K562 (cell line): ENCODE results near the gene SEMA3C. TPM values are rescaled to one million over a fixed set of nuclear protein-coding genes. Genes with fewer than 3 reads are reported as not detected.
"Not testable (repeated sequence)": the region's sequence is repeated elsewhere in the genome, so short reads cannot be mapped to it uniquely, and the experiment has no call there.

Experiments used
- ATAC-seq: fragments of 200-7000 bp; cut with Tn5 transposase; 3 replicates; pipeline ENCODE4 v1.9.1; 2020; ENCODE audit warnings: moderate library complexity
- BruUV-seq: library from RNA; stranded (reverse); fragments of 400-500 nt; replicated peaks from 2 replicates; lab custom pipeline; 2021; lab: Mats Ljungman, UMichigan
- CTCF ChIA-PET: fragments of 300-600 bp; formaldehyde crosslinking; extraction: SDS; loops from one replicate; lab custom pipeline; 2021; ENCODE audit warnings: low intra/inter-chr PET ratio; lab: Yijun Ruan, JAX
- POLR2A ChIA-PET: fragments of 300-600, 350-650 bp; sonication (Branson Sonifier 250); formaldehyde crosslinking; extraction: SDS; loops from one replicate; lab custom pipeline; 2021; ENCODE audit warnings: antibody characterized with exemption, inconsistent platforms; lab: Yijun Ruan, JAX
- DNase-seq, 4 experiments: peaks; one replicate each; pipeline versions ENCODE4 v3.0.0 to v3.0.0-alpha.2; 2011 to 2018; ENCODE audit warnings: low spot score in 3 of 4, mixed read lengths in 3 of 4; ENCODE audit errors: extremely low read depth in 1 of 4
- FAIRE-seq: peaks from 2 replicates; lab custom pipeline; 2011; peaks lifted over from hg19 to GRCh38; lab: Jason Lieb, UNC
- H2AFZ ChIP-seq: 2 replicates; pipeline ENCODE4 v1.6.0; 2011; ENCODE audit warnings: low read depth, low read length, control low read depth, inconsistent platforms
- H3K27ac ChIP-seq: fragments of 200-600 bp; 3 replicates; pipeline ENCODE4 v1.8.0; 2011; ENCODE audit warnings: low read depth, mild to moderate bottlenecking, control low read depth, inconsistent platforms, low read length, moderate library complexity, mixed read lengths; ENCODE audit errors: extremely low read depth
- H3K27me3 ChIP-seq, 2 experiments: fragments of 300-600 bp in 1 of 2; 2 replicates in 1 of 2; 3 replicates in 1 of 2; pipeline versions ENCODE4 v1.6.0 to v1.8.0; 2011; ENCODE audit warnings: inconsistent platforms in 2 of 2, low read length in 2 of 2, mild to moderate bottlenecking in 1 of 2, mixed read lengths in 1 of 2, moderate library complexity in 1 of 2; ENCODE audit not compliant: control insufficient read depth in 2 of 2, insufficient read depth in 2 of 2
- H3K36me3 ChIP-seq: fragments of 300-600 bp; 3 replicates; pipeline ENCODE4 v1.8.0; 2011; ENCODE audit warnings: mild to moderate bottlenecking, low read length, inconsistent platforms; ENCODE audit not compliant: control insufficient read depth, insufficient read depth
- H3K4me1 ChIP-seq, 2 experiments: fragments of 200-600 bp in 1 of 2; replicated peaks in 1 of 2; 2 replicates in 1 of 2; 3 replicates in 1 of 2; pipeline versions ENCODE4 v1.5.1 to v1.8.0; 2011; ENCODE audit warnings: inconsistent platforms in 2 of 2, low read length in 2 of 2, mild to moderate bottlenecking in 1 of 2, mixed read lengths in 1 of 2, moderate library complexity in 1 of 2; ENCODE audit not compliant: control insufficient read depth in 2 of 2, insufficient read depth in 2 of 2
- H3K4me2 ChIP-seq: 2 replicates; pipeline ENCODE4 v1.6.1; 2011; ENCODE audit warnings: low read length, control low read depth, inconsistent platforms, mixed read lengths; ENCODE audit not compliant: insufficient read depth
- H3K4me3 ChIP-seq: fragments of 200-600 bp; sonication (generic), shearing (Covaris generic); 2 replicates; pipeline ENCODE4 v1.5.1; 2016; ENCODE audit warnings: control low read depth, inconsistent platforms
- H3K79me2 ChIP-seq: fragments of 200-600 bp; 3 replicates; pipeline ENCODE4 v1.8.0; 2011; ENCODE audit warnings: low read length, inconsistent platforms; ENCODE audit not compliant: control insufficient read depth, insufficient read depth
- H3K9ac ChIP-seq, 2 experiments: 2 replicates each; pipeline versions ENCODE4 v1.6.0 to v1.6.1; 2011; ENCODE audit warnings: low read depth in 2 of 2, low read length in 2 of 2, control low read depth in 1 of 2, inconsistent platforms in 1 of 2, mild to moderate bottlenecking in 1 of 2, mixed read lengths in 1 of 2; ENCODE audit not compliant: insufficient read depth in 1 of 2
- H3K9me1 ChIP-seq: one replicate; pipeline ENCODE4 v1.6.0; 2011; ENCODE audit warnings: inconsistent platforms, mild to moderate bottlenecking, low read length, moderate library complexity; ENCODE audit not compliant: control insufficient read depth, insufficient read depth
- H3K9me3 ChIP-seq: replicated peaks from 2 replicates; pipeline ENCODE4 v1.5.1; 2011; ENCODE audit warnings: low read depth, low read length, inconsistent platforms; ENCODE audit not compliant: control insufficient read depth, insufficient read depth
- H4K20me1 ChIP-seq: replicated peaks from 2 replicates; pipeline ENCODE4 v1.6.1; 2011; ENCODE audit warnings: low read length, inconsistent platforms, mixed read lengths; ENCODE audit not compliant: control insufficient read depth, insufficient read depth
- BRCA1 ChIP-seq, 2 experiments: fragments of 450-650 bp in 1 of 2; sonication (generic) in 1 of 2; formaldehyde crosslinking in 1 of 2; IDR thresholded peaks; 2 replicates each; pipeline versions ENCODE4 v1.5.0 to v1.6.1; 2017 to 2020; ENCODE audit warnings: mild to moderate bottlenecking in 1 of 2, missing genetic modification reagents in 1 of 2
- COPS2 ChIP-seq: fragments of 450-650 bp; conservative IDR thresholded peaks from 2 replicates; pipeline ENCODE4 v1.6.1; 2016; ENCODE audit warnings: mild to moderate bottlenecking, moderate library complexity
- GABPB2 ChIP-seq: fragments of 250-450 bp; sonication (Bioruptor Pico); conservative IDR thresholded peaks from 2 replicates; pipeline ENCODE4 v1.5.1; 2021; ENCODE audit warnings: mild to moderate bottlenecking
- KLF13 ChIP-seq: fragments of 450-650 bp; IDR thresholded peaks from 2 replicates; pipeline ENCODE4 v1.6.1; 2016; ENCODE audit warnings: missing genetic modification characterization, low read depth, mild to moderate bottlenecking, missing compliant biosample characterization, moderate library complexity, borderline replicate concordance
- LCOR ChIP-seq: sonication (generic); formaldehyde crosslinking; IDR thresholded peaks from 2 replicates; pipeline ENCODE4 v1.8.0; 2022; ENCODE audit warnings: mild to moderate bottlenecking, missing genetic modification reagents
- MEIS2 ChIP-seq: fragments of 450-650 bp; IDR thresholded peaks from 2 replicates; pipeline ENCODE4 v1.6.1; 2014; ENCODE audit warnings: mild to moderate bottlenecking; ENCODE audit not compliant: partially characterized antibody
- NFYB ChIP-seq: IDR thresholded peaks from 2 replicates; pipeline ENCODE4 v1.6.1; 2011; ENCODE audit warnings: mild to moderate bottlenecking, moderate library complexity; ENCODE audit not compliant: insufficient read length; ENCODE audit errors: extremely low read depth
- RBM39 ChIP-seq: fragments of 200-400 bp; formaldehyde crosslinking; optimal IDR thresholded peaks from 2 replicates; pipeline ENCODE3; 2018; ENCODE audit warnings: low read depth, low read length
- WGBS: fragments of 100-300 bp; shearing (Covaris generic); methylation state at CpG from one replicate; pipeline ENCODE4 v1.1.6; 2016; ENCODE audit warnings: low coverage, mixed read lengths; ENCODE audit not compliant: insufficient coverage; ENCODE audit errors: missing lambda C conversion rate; 5-methylcytosine and 5-hydroxymethylcytosine counted together
- in situ Hi-C: fragments of 300-500 bp; cut with MboI; formaldehyde crosslinking; loops from 4 replicates; pipeline ENCODE4 v1.15.0; 2018; ENCODE audit warnings: inconsistent platforms, mixed read lengths
- intact Hi-C: fragments of 100-400 bp; cut with micrococcal nuclease; formaldehyde crosslinking; loops from 2 replicates; pipeline ENCODE4 v1.14.2; 2022
- polyA plus RNA-seq, 8 experiments: library from polyadenylated mRNA; depleted of rRNA in 4 of 8; stranded (reverse) in 5 of 8; unstranded in 3 of 8; fragments of >200 nt; fragmentation: Nextera tagmentation in 2 of 8; fragmentation: Illumina TruSeq in 1 of 8; extraction: Ambion mirVana in 2 of 8; extraction: Trizol in 1 of 8; gene quantifications; 2 replicates each; pipeline versions ENCODE4 v1.2.1 to v1.2.3, GENCODE V29; 2011 to 2014; ENCODE audit warnings: inconsistent platforms in 1 of 8, missing spikeins in 1 of 8
- total RNA-seq, 7 experiments: library from RNA; depleted of rRNA in 6 of 7; stranded (reverse); fragments of >200 nt in 6 of 7; fragmentation: Illumina TruSeq in 2 of 7; extraction: Trizol in 2 of 7; gene quantifications; 2 replicates each; pipeline versions ENCODE4 v1.2.1 to v1.2.3, GENCODE V29; 2011 to 2021; ENCODE audit warnings: low replicate concordance in 1 of 7
- TF ChIP-seq, protein P1 (sequence below): IDR thresholded peaks from 2 replicates; pipeline ENCODE4 v1.6.1; 2012; ENCODE audit warnings: low read depth, low read length, improper control_type of control experiment, borderline replicate concordance

The SEMA3C gene
- total and polyA plus RNA-seq, 9 of the 15 experiments (the other 6 are each of a cell fraction or from before 2014, with no cell fraction given): 0.04 to 0.36 (median 0.12) TPM; not detected in 3

DNA sequence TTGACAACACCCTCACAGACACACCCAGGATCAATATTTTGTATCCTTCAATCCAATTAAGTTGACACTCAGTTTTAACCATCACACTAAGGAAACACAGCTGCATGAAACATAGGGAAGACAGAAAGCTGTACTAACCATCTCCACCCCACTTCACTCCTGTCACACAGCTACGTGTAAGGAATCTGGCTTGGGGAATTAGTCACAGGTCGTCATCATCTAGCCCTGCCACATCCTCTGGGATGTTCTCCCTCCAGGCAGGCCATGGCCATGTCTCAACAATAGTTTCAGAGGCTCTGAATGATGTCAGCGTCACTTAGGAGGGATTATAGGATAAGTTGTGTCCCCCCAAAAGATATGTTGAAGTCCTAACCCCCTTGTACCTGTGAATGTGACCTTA is 10.8 kb upstream of the SEMA3C start (continued):
- TF ChIP-seq LCOR (CRISPR knock-in tag) (no peak), KLF13 (tag) (no peak), BRCA1 (IDR thresholded peaks at IDR 0.05) (no peak), BRCA1 (CRISPR knock-in tag; IDR thresholded peaks at IDR 0.05) (no peak), MEIS2 (no peak), GABPB2 (no peak), RBM39 (no peak), COPS2 (no peak)
- TF ChIP-seq, protein P1, sequence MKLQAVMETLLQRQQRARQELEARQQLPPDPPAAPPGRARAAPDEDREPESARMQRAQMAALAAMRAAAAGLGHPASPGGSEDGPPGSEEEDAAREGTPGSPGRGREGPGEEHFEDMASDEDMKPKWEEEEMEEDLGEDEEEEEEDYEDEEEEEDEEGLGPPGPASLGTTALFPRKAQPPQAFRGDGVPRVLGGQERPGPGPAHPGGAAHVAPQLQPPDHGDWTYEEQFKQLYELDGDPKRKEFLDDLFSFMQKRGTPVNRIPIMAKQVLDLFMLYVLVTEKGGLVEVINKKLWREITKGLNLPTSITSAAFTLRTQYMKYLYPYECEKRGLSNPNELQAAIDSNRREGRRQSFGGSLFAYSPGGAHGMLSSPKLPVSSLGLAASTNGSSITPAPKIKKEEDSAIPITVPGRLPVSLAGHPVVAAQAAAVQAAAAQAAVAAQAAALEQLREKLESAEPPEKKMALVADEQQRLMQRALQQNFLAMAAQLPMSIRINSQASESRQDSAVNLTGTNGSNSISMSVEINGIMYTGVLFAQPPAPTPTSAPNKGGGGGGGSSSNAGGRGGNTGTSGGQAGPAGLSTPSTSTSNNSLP: no peak

DNA sequence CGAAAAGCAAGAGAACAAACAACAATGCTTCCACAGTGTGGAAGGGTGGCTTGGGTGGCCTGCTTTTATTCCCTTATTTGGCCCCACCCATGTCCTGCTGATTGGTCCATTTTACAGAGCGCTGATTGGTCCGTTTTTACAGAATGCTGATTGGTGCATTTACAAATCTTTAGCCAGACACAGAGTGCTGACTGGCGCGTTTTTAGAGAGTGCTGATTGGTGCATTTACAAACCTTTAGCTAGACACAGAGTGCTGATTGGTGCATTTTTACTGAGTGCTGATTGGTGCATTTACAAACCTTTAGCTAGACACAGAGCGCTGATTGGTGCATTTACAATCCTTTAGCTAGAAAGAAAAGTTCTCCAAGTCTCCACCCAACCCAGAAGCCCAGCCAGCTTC is 8.1 kb upstream of the SEMA3C start:
- H3K4me1 ChIP-seq, BruUV-seq, H3K27ac ChIP-seq, DNase-seq, H3K9me1 ChIP-seq, CTCF ChIA-PET, H3K9me3 ChIP-seq, POLR2A ChIA-PET, H2AFZ ChIP-seq, ATAC-seq, H3K27me3 ChIP-seq, in situ Hi-C loops, intact Hi-C loops, H3K36me3 ChIP-seq, H3K4me2 ChIP-seq, H3K9ac ChIP-seq, FAIRE-seq, H4K20me1 ChIP-seq, H3K79me2 ChIP-seq, H3K4me3 ChIP-seq: not testable (repeated sequence)
- TF ChIP-seq NFYB: peak; percentile 53
- WGBS: 19% methylated on average over 6 of the region's 6 CpGs
